ENCODE results near the gene LY6G5C. TPM values are rescaled to one million over a fixed set of nuclear protein-coding genes. Genes with fewer than 3 reads are reported as not detected.

LY6G5C gene
- total and polyA plus RNA-seq, 2 experiments from 2014 or later = 2.1 TPM; not detected in 1

- H3K4me2 ChIP-seq = no peak overlapping the region
- H3K9me2 ChIP-seq (ENCODE audit: insufficient read depth) = no peaks in the 10 kb centered on the region
- no peak overlapping the region for H3K27ac Mint-ChIP-seq
- no peak overlapping the region for H3K27ac ChIP-seq (ENCODE audit: low read depth)
- ATAC-seq = no peak
- peaks cover 4% of the 10 kb centered on the region for H3F3A ChIP-seq (replicated peaks; ENCODE audit: low read depth)
- H3K27me3 ChIP-seq (ENCODE audit: insufficient read depth) = peaks cover 8% of the 10 kb centered on the region; the same call in 1 of the 2 replicates
- H2AFZ ChIP-seq = no peak overlapping the region
- peaks cover 15% of the 10 kb centered on the region; the same call in 2 of the 3 replicates for H3K4me1 Mint-ChIP-seq
- no peaks in the 10 kb centered on the region for H3K36me3 ChIP-seq (ENCODE audit: insufficient read depth)
- H4K20me1 ChIP-seq (replicated peaks; ENCODE audit: insufficient read depth) = no peaks in the 10 kb centered on the region
- no peak overlapping the region; the same call in 2 of the 3 replicates for H3K4me3 Mint-ChIP-seq
- TF ChIP-seq EZH2phosphoT487 (IDR thresholded peaks at IDR 0.05; ENCODE audit: unreplicated experiment) = no peak
- no peak for TF ChIP-seq JUNB (IDR thresholded peaks at IDR 0.05; ENCODE audit: unreplicated experiment)
- no peak for TF ChIP-seq CREB1 (CRISPR knock-in tag; IDR thresholded peaks at IDR 0.05; ENCODE audit: low read depth)
- no peak for TF ChIP-seq ZNF462 (CRISPR knock-in tag; IDR thresholded peaks at IDR 0.05)
- TF ChIP-seq REST (IDR thresholded peaks at IDR 0.05; ENCODE audit: unreplicated experiment) = no peak
- TF ChIP-seq ETS1 (IDR thresholded peaks at IDR 0.05) = no peak
- no peak for TF ChIP-seq CTCF (conservative IDR thresholded peaks at IDR 0.05; ENCODE audit: low read depth in 2 of 2)
- no peak for TF ChIP-seq POLR2AphosphoS5 (IDR thresholded peaks at IDR 0.05; ENCODE audit: low read depth)
- no peak for TF ChIP-seq ZNF331 (CRISPR knock-in tag; IDR thresholded peaks at IDR 0.05; ENCODE audit: low read depth)
- peaks cover 29% of the 10 kb centered on the region for H3K36me3 Mint-ChIP-seq (ENCODE audit: low read depth)
- H3K4me1 ChIP-seq (ENCODE audit: insufficient read depth) = peaks cover 8% of the 10 kb centered on the region; the same call in 1 of the 2 replicates
- no peaks in the 10 kb centered on the region; the same call in 2 of the 3 replicates for H3K9me3 Mint-ChIP-seq
- no peak for DNase-seq (ENCODE audit: low spot score)
- no peak overlapping the region for H3K4me3 ChIP-seq
- H3K79me2 ChIP-seq (replicated peaks; ENCODE audit: insufficient read depth) = no peaks in the 10 kb centered on the region
- peaks cover 15% of the 10 kb centered on the region for H3K27me3 Mint-ChIP-seq (ENCODE audit: insufficient read depth, low read depth, poor library complexity)
Measured at GRCh38 chr6:31725502-31726350, 44.9 kb upstream of the LY6G5C start.

All from GM23338 (cell line).